Astrocyte (in vitro differentiated cells and primary cell): ENCODE measurements around the gene CRTAP. TPM values are rescaled to one million over a fixed set of nuclear protein-coding genes. Genes with fewer than 3 reads are reported as not detected.

Experiments
- DNase-seq: peaks from one replicate; pipeline ENCODE4 v3.0.0-alpha.2; 2010; ENCODE audit warnings: low read depth
- FAIRE-seq: peaks from 2 replicates; lab custom pipeline; 2011; peaks lifted over from hg19 to GRCh38; lab: Jason Lieb, UNC
- H2AFZ ChIP-seq: 2 replicates; pipeline ENCODE4 v1.6.0; 2012; ENCODE audit warnings: low read depth, low read length, inconsistent platforms
- H3K27ac ChIP-seq: 2 replicates; pipeline ENCODE4 v1.5.1; 2011; ENCODE audit warnings: low read depth, low read length, inconsistent platforms
- H3K27me3 ChIP-seq: 2 replicates; pipeline ENCODE4 v1.6.0; 2011; ENCODE audit warnings: low read length, inconsistent platforms; ENCODE audit not compliant: insufficient read depth
- H3K36me3 ChIP-seq: 2 replicates; pipeline ENCODE4 v1.5.1; 2011; ENCODE audit warnings: low read length, inconsistent platforms; ENCODE audit not compliant: insufficient read depth
- H3K4me1 ChIP-seq: 2 replicates; pipeline ENCODE4 v1.5.1; 2011; ENCODE audit warnings: low read length, inconsistent platforms; ENCODE audit not compliant: insufficient read depth
- H3K4me2 ChIP-seq: 2 replicates; pipeline ENCODE4 v1.6.0; 2012; ENCODE audit warnings: low read length, inconsistent platforms
- H3K4me3 ChIP-seq: 2 replicates; pipeline ENCODE4 v1.5.1; 2011; ENCODE audit warnings: low read depth, mild to moderate bottlenecking, low read length, inconsistent platforms; ENCODE audit not compliant: insufficient read depth
- H3K79me2 ChIP-seq: 2 replicates; pipeline ENCODE4 v1.6.0; 2012; ENCODE audit warnings: mild to moderate bottlenecking, low read length, inconsistent platforms; ENCODE audit not compliant: insufficient read depth
- H3K9ac ChIP-seq: 2 replicates; pipeline ENCODE4 v1.6.0; 2012; ENCODE audit warnings: mild to moderate bottlenecking, low read length, inconsistent platforms
- H3K9me3 ChIP-seq: 2 replicates; pipeline ENCODE4 v1.5.1; 2012; ENCODE audit warnings: low read depth, mild to moderate bottlenecking, low read length, inconsistent platforms; ENCODE audit not compliant: insufficient read depth
- H4K20me1 ChIP-seq: 2 replicates; pipeline ENCODE4 v1.6.0; 2012; ENCODE audit warnings: low read length, inconsistent platforms; ENCODE audit not compliant: insufficient read depth
- H3K27ac Mint-ChIP-seq: one replicate; pipeline ENCODE4 v1.8.0; 2021; ENCODE audit warnings: mild to moderate bottlenecking, mixed read lengths; ENCODE audit not compliant: unreplicated experiment
- H3K27me3 Mint-ChIP-seq: one replicate; pipeline ENCODE4 v1.8.0; 2021; ENCODE audit warnings: low read depth, mixed read lengths; ENCODE audit not compliant: unreplicated experiment
- H3K36me3 Mint-ChIP-seq: one replicate; pipeline ENCODE4 v1.8.0; 2021; ENCODE audit warnings: low read depth, mixed read lengths; ENCODE audit not compliant: unreplicated experiment
- H3K4me1 Mint-ChIP-seq: one replicate; pipeline ENCODE4 v1.8.0; 2021; ENCODE audit warnings: low read depth, mixed read lengths; ENCODE audit not compliant: unreplicated experiment
- H3K4me3 Mint-ChIP-seq: one replicate; pipeline ENCODE4 v1.8.0; 2021; ENCODE audit warnings: mild to moderate bottlenecking, moderate library complexity, mixed read lengths; ENCODE audit not compliant: unreplicated experiment
- H3K9me3 Mint-ChIP-seq: one replicate; pipeline ENCODE4 v1.8.0; 2021; ENCODE audit warnings: mild to moderate bottlenecking, mixed read lengths; ENCODE audit not compliant: unreplicated experiment
- CTCF ChIP-seq: IDR thresholded peaks from 2 replicates; pipeline ENCODE4 v1.5.1; 2011; ENCODE audit warnings: low read depth, mild to moderate bottlenecking, inconsistent platforms, low read length, moderate library complexity; ENCODE audit not compliant: insufficient read depth
- EZH2 ChIP-seq: IDR thresholded peaks from 2 replicates; pipeline ENCODE4 v1.6.1; 2012; ENCODE audit warnings: mild to moderate bottlenecking, low read length, inconsistent platforms; ENCODE audit not compliant: insufficient read depth
- total RNA-seq: library from RNA; stranded (reverse); gene quantifications from 2 replicates; pipeline ENCODE4 v1.2.1, GENCODE V29; 2021

The CRTAP gene
- total RNA-seq, 1 donor from 2014 or later = 145 TPM

GRCh38 chr3:33139996-33140395, 26.2 kb downstream of the CRTAP start:
- Histone ChIP-seq H3K9ac (no peak overlapping the region), H3K4me1 (no peaks in the 10 kb centered on the region), H4K20me1 (no peaks in the 10 kb centered on the region), H2AFZ (no peak overlapping the region), H3K4me2 (no peak overlapping the region), H3K27ac (peak overlapping the region; percentile 14), H3K4me3 (no peak overlapping the region), H3K9me3 (no peaks in the 10 kb centered on the region), H3K79me2 (no peaks in the 10 kb centered on the region), H3K27me3 (no peaks in the 10 kb centered on the region), H3K36me3 (peaks cover 17% of the 10 kb centered on the region)
- Mint-ChIP-seq H3K9me3 (no peaks in the 10 kb centered on the region), H3K27ac (no peak overlapping the region), H3K36me3 (peaks cover 41% of the 10 kb centered on the region), H3K27me3 (no peaks in the 10 kb centered on the region), H3K4me3 (no peak overlapping the region), H3K4me1 (peaks cover 4% of the 10 kb centered on the region)
- FAIRE-seq (no peak), DNase-seq (peak; percentile 63)
- no peak for TF ChIP-seq CTCF
- TF ChIP-seq EZH2 = no peak

- H3K27me3 ChIP-seq = no peaks in the 10 kb centered on the region
- no peak for FAIRE-seq
- H3K4me3 Mint-ChIP-seq = no peak overlapping the region
- H4K20me1 ChIP-seq = no peaks in the 10 kb centered on the region
- H3K9me3 ChIP-seq = no peaks in the 10 kb centered on the region
- no peak overlapping the region for H3K9ac ChIP-seq
- no peak for DNase-seq
- no peaks in the 10 kb centered on the region for H3K79me2 ChIP-seq
- no peaks in the 10 kb centered on the region for H3K27me3 Mint-ChIP-seq
- H3K4me1 ChIP-seq = no peaks in the 10 kb centered on the region
- H3K4me1 Mint-ChIP-seq = peaks cover 4% of the 10 kb centered on the region
- H3K9me3 Mint-ChIP-seq = no peaks in the 10 kb centered on the region
- no peak overlapping the region for H3K4me3 ChIP-seq
- TF ChIP-seq CTCF (no peak), EZH2 (no peak)
- no peak overlapping the region for H3K27ac ChIP-seq
- H3K27ac Mint-ChIP-seq = no peak overlapping the region
- H2AFZ ChIP-seq = no peak overlapping the region
- H3K36me3 ChIP-seq = peaks cover 14% of the 10 kb centered on the region
- H3K36me3 Mint-ChIP-seq = peaks cover 43% of the 10 kb centered on the region
- no peak overlapping the region for H3K4me2 ChIP-seq
Measured at GRCh38 chr3:33141006-33141405, 27.2 kb downstream of the CRTAP start.

GRCh38 chr3:33144433-33144832, 30.6 kb downstream of the CRTAP start:
- H3K27ac Mint-ChIP-seq = no peak overlapping the region
- Histone ChIP-seq H2AFZ (no peak overlapping the region), H3K27me3 (no peaks in the 10 kb centered on the region), H3K27ac (no peak overlapping the region), H3K9ac (no peak overlapping the region), H3K36me3 (peaks cover 12% of the 10 kb centered on the region), H3K79me2 (no peaks in the 10 kb centered on the region), H3K4me3 (no peak overlapping the region), H3K9me3 (no peaks in the 10 kb centered on the region), H3K4me1 (peaks cover 14% of the 10 kb centered on the region), H4K20me1 (no peaks in the 10 kb centered on the region), H3K4me2 (no peak overlapping the region)
- no peak overlapping the region for H3K4me3 Mint-ChIP-seq
- H3K27me3 Mint-ChIP-seq = no peaks in the 10 kb centered on the region
- FAIRE-seq (no peak), DNase-seq (no peak)
- TF ChIP-seq CTCF = peak; percentile 5
- TF ChIP-seq EZH2 = no peak
- peaks cover 52% of the 10 kb centered on the region for H3K36me3 Mint-ChIP-seq
- peaks cover 21% of the 10 kb centered on the region for H3K4me1 Mint-ChIP-seq
- H3K9me3 Mint-ChIP-seq = no peaks in the 10 kb centered on the region
